Measurements from ENCODE around the gene DNAJC3.

Gene DNAJC3

GRCh38 chr13:95841894-95842293 is 165.0 kb downstream of the DNAJC3 start:
- DNase-seq (ENCODE audit: low read depth), result no peak

- DNase-seq (ENCODE audit: low read depth), result no peak
These were observed 166.0 kb downstream of the DNAJC3 start for GRCh38 chr13:95842898-95843297.

All from T-helper 22 cell (primary cell).